HEK293 (cell line): ENCODE data around the gene CPLX1.

Experiments used
- CTCF ChIA-PET: fragments of 350-600 bp; formaldehyde crosslinking; extraction: SDS; loops from one replicate; lab custom pipeline; 2021; ENCODE audit warnings: antibody characterized with exemption; lab: Yijun Ruan, JAX
- POLR2A ChIA-PET: fragments of 300-600 bp; formaldehyde crosslinking; extraction: SDS; loops from one replicate; lab custom pipeline; 2020; ENCODE audit warnings: antibody characterized with exemption, inconsistent platforms; lab: Yijun Ruan, JAX
- H3K27ac ChIP-seq: fragments of 200-500 bp; sonication (Bioruptor generic); 2 replicates; pipeline ENCODE4 v1.5.1; 2014; ENCODE audit warnings: low read depth, low read length, control low read depth, inconsistent platforms; ENCODE audit errors: extremely low read depth
- H3K36me3 ChIP-seq, 2 experiments: fragments of 200-500 bp in 1 of 2; sonication (Bioruptor generic) in 1 of 2; 1 replicate in 1 of 2; 2 replicates in 1 of 2; pipeline ENCODE4 v1.5.1; 2014 to 2017; ENCODE audit warnings: inconsistent platforms in 2 of 2, low read length in 2 of 2; ENCODE audit not compliant: control insufficient read depth in 2 of 2, insufficient read depth in 1 of 2
- H3K4me1 ChIP-seq: fragments of 200-500 bp; sonication (Bioruptor generic); 2 replicates; pipeline ENCODE4 v1.5.1; 2014; ENCODE audit warnings: mild to moderate bottlenecking, low read length, inconsistent platforms; ENCODE audit not compliant: control insufficient read depth, insufficient read depth
- H3K4me3 ChIP-seq: 2 replicates; pipeline ENCODE4 v1.5.1; 2011; ENCODE audit warnings: low read depth, mild to moderate bottlenecking, control low read depth, low read length, moderate library complexity
- H3K9me3 ChIP-seq: fragments of 200-500 bp; sonication (Bioruptor generic); 2 replicates; pipeline ENCODE4 v1.5.1; 2014; ENCODE audit warnings: low read depth, low read length, inconsistent platforms; ENCODE audit not compliant: control insufficient read depth, insufficient read depth
- BCL6B ChIP-seq: fragments of 450-650 bp; formaldehyde crosslinking; IDR thresholded peaks from 2 replicates; pipeline ENCODE4 v1.5.1; 2017; ENCODE audit warnings: missing biosample characterization, missing genetic modification characterization
- FEZF1 ChIP-seq: fragments of 450-650 bp; formaldehyde crosslinking; IDR thresholded peaks from 2 replicates; pipeline ENCODE4 v1.5.1; 2016; ENCODE audit warnings: missing biosample characterization, missing genetic modification characterization
- GLI4 ChIP-seq: fragments of 450-650 bp; formaldehyde crosslinking; IDR thresholded peaks from 2 replicates; pipeline ENCODE4 v1.5.1; 2016; ENCODE audit warnings: missing biosample characterization, missing genetic modification characterization
- KLF10 ChIP-seq: fragments of 450-650 bp; IDR thresholded peaks from 2 replicates; pipeline ENCODE4 v1.5.1; 2018; ENCODE audit warnings: missing biosample characterization, mild to moderate bottlenecking, missing genetic modification characterization
- KLF8 ChIP-seq: fragments of 450-650 bp; formaldehyde crosslinking; IDR thresholded peaks from 2 replicates; pipeline ENCODE4 v1.5.1; 2016; ENCODE audit warnings: missing biosample characterization, missing genetic modification characterization
- PRDM6 ChIP-seq: fragments of 450-650 bp; formaldehyde crosslinking; IDR thresholded peaks from 2 replicates; pipeline ENCODE4 v1.5.1; 2017; ENCODE audit warnings: missing biosample characterization, missing genetic modification characterization
- ZNF221 ChIP-seq: fragments of 450-650 bp; formaldehyde crosslinking; IDR thresholded peaks from 2 replicates; pipeline ENCODE4 v1.5.1; 2017; ENCODE audit warnings: missing biosample characterization, missing genetic modification characterization, borderline replicate concordance
- ZNF350 ChIP-seq: fragments of 450-650 bp; formaldehyde crosslinking; IDR thresholded peaks from 2 replicates; pipeline ENCODE4 v1.5.0; 2017; ENCODE audit warnings: missing biosample characterization, mild to moderate bottlenecking, missing genetic modification characterization
- ZNF518A ChIP-seq: fragments of 450-650 bp; formaldehyde crosslinking; conservative IDR thresholded peaks from 2 replicates; pipeline ENCODE4 v1.5.1; 2016; ENCODE audit warnings: low read depth, missing biosample characterization, missing genetic modification characterization
- ZNF600 ChIP-seq: fragments of 450-650 bp; formaldehyde crosslinking; IDR thresholded peaks from 2 replicates; pipeline ENCODE4 v1.5.1; 2016; ENCODE audit warnings: missing biosample characterization, missing genetic modification characterization

Gene CPLX1

GRCh38 chr4:747546-748170 is 78.3 kb downstream of the CPLX1 start:
- CTCF ChIA-PET = no interaction called here
- Histone ChIP-seq H3K4me3 (no peak overlapping the region), H3K27ac (no peak overlapping the region), H3K4me1 (no peaks in the 10 kb centered on the region), H3K36me3 (peaks cover 8 to 50% of the 10 kb centered on the region in 2 experiments; a peak in 2 of 3 replicates), H3K9me3 (no peaks in the 10 kb centered on the region)
- POLR2A ChIA-PET = no interaction called here
- TF ChIP-seq GLI4 (tag by site-specific recombination) (no peak), FEZF1 (tag by site-specific recombination) (no peak), KLF8 (peak; percentile 31; the same call in 1 of the 2 replicates)

GRCh38 chr4:744212-744841 is 81.6 kb downstream of the CPLX1 start:
- Histone ChIP-seq H3K4me3 (no peak overlapping the region), H3K36me3 (peaks cover 3 to 40% of the 10 kb centered on the region in 2 experiments; a peak in 2 of 3 replicates)
- POLR2A ChIA-PET = no interaction called here
- TF ChIP-seq BCL6B (tag by site-specific recombination) = no peak
- no peak for TF ChIP-seq ZNF600 (tag by site-specific recombination)
- no peak for TF ChIP-seq PRDM6 (tag by site-specific recombination)
- TF ChIP-seq ZNF518A (tag by site-specific recombination) = no peak
- 0 out of 2 replicates have a peak, but pooled peaks have one; percentile 32 for TF ChIP-seq KLF10
- TF ChIP-seq, all 188 proteins: peak for 1
- CTCF ChIA-PET = no interaction called here
- H3K27ac ChIP-seq = no peak overlapping the region
- H3K4me1 ChIP-seq = no peaks in the 10 kb centered on the region
- H3K9me3 ChIP-seq = no peaks in the 10 kb centered on the region

- Histone ChIP-seq H3K4me3 (no peak overlapping the region), H3K36me3 (peaks cover 3 to 44% of the 10 kb centered on the region in 2 experiments; a peak in 2 of 3 replicates), H3K4me1 (no peaks in the 10 kb centered on the region), H3K27ac (no peak overlapping the region), H3K9me3 (no peaks in the 10 kb centered on the region)
- ChIA-PET POLR2A (no interaction called here), CTCF (interaction anchor here (0.8 to 2.4 kb wide), 4 partner anchors 23 to 588 kb away, joined by 3 to 12 read pairs (median 4); partner anchors contain the start of gene IDUA)
- TF ChIP-seq ZNF221 (tag by site-specific recombination) (no peak), ZNF518A (tag by site-specific recombination) (no peak), ZNF350 (tag by site-specific recombination) (no peak)
Measured at GRCh38 chr4:743463-744211, 82.3 kb downstream of the CPLX1 start.
